ENCODE measurements around the gene PTPRU.

- no peak for TF ChIP-seq POLR2A (IDR thresholded peaks at IDR 0.05)
- no peak for TF ChIP-seq CTCF (IDR thresholded peaks at IDR 0.05)
- TF ChIP-seq EP300 (IDR thresholded peaks at IDR 0.05): no peak
- no peak for TF ChIP-seq POLR2AphosphoS5 (IDR thresholded peaks at IDR 0.05)
Measured at GRCh38 chr1:29309621-29310020, 73.3 kb downstream of the PTPRU start.

All from suprapubic skin (tissue), 4 donors.